Tibial artery (tissue), 4 donors: ENCODE measurements around the gene CAMLG.
A peak's percentile ranks its signal among the peaks of the same experiment; 100 is the strongest.
"Not testable (repeated sequence)": the region's sequence is repeated elsewhere in the genome, so short reads cannot be mapped to it uniquely, and the experiment has no call there.

ENCODE experiments used
- DNase-seq, 2 donors: peaks; one replicate each; pipeline ENCODE4 v3.0.0-alpha.2; 2019
- H3K27ac ChIP-seq, 2 donors: fragments of 200-600 bp; sonication (generic) in 1 of 2; 1 replicate in 1 of 2; 2 replicates in 1 of 2; pipeline ENCODE4 v1.5.1; 2018 to 2019; ENCODE audit warnings: mild to moderate bottlenecking in 1 of 2
- H3K27me3 ChIP-seq, 2 donors: fragments of 200-600 bp; sonication (generic) in 1 of 2; one replicate each; pipeline versions ENCODE4 v1.5.1 to v1.6.0; 2016 to 2019
- H3K36me3 ChIP-seq, 3 donors: fragments of 200-600 bp; sonication (generic) in 2 of 3; one replicate each; pipeline ENCODE4 v1.5.1; 2016 to 2019; ENCODE audit warnings: mild to moderate bottlenecking in 2 of 3
- H3K4me1 ChIP-seq, 4 donors: fragments of 200-600 bp; sonication (generic) in 2 of 4; 1 replicate in 3 of 4; 2 replicates in 1 of 4; pipeline ENCODE4 v1.5.1; 2016 to 2019
- H3K4me3 ChIP-seq, 2 donors: fragments of 200-600 bp; sonication (generic) in 1 of 2; 1 replicate in 1 of 2; 2 replicates in 1 of 2; pipeline ENCODE4 v1.5.1; 2018 to 2019; ENCODE audit warnings: mild to moderate bottlenecking in 2 of 2
- H3K9me3 ChIP-seq, 3 donors: fragments of 200-600 bp; sonication (generic) in 1 of 3; one replicate each; pipeline ENCODE4 v1.5.1; 2016 to 2019
- intact Hi-C: fragments of 100-400 bp; cut with DNase I; formaldehyde crosslinking; loops from one replicate; pipeline ENCODE4 v1.15.0; 2023; ENCODE audit warnings: low total_unique reads
- TF ChIP-seq, protein P1 (sequence below), 2 experiments: fragments of 200-600 bp in 1 of 2; fragments of 450-650 bp in 1 of 2; IDR thresholded peaks; one replicate each; pipeline ENCODE4 v1.5.1; 2017 to 2019; ENCODE audit warnings: antibody characterized with exemption in 2 of 2, mild to moderate bottlenecking in 1 of 2, moderate library complexity in 1 of 2

CAMLG gene

GRCh38 chr5:134741052-134741451, 2.7 kb downstream of the CAMLG start:
- H3K4me3 ChIP-seq: no peak overlapping the region
- H3K9me3 ChIP-seq: no peaks in the 10 kb centered on the region
- H3K27me3 ChIP-seq: no peaks in the 10 kb centered on the region
- peaks cover 5 to 13% (median 7%) of the 10 kb centered on the region in 3 donors for H3K36me3 ChIP-seq
- TF ChIP-seq, protein P1, sequence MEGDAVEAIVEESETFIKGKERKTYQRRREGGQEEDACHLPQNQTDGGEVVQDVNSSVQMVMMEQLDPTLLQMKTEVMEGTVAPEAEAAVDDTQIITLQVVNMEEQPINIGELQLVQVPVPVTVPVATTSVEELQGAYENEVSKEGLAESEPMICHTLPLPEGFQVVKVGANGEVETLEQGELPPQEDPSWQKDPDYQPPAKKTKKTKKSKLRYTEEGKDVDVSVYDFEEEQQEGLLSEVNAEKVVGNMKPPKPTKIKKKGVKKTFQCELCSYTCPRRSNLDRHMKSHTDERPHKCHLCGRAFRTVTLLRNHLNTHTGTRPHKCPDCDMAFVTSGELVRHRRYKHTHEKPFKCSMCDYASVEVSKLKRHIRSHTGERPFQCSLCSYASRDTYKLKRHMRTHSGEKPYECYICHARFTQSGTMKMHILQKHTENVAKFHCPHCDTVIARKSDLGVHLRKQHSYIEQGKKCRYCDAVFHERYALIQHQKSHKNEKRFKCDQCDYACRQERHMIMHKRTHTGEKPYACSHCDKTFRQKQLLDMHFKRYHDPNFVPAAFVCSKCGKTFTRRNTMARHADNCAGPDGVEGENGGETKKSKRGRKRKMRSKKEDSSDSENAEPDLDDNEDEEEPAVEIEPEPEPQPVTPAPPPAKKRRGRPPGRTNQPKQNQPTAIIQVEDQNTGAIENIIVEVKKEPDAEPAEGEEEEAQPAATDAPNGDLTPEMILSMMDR (IDR thresholded peaks at IDR 0.05): no peak
- no peak overlapping the region for H3K27ac ChIP-seq
- DNase-seq: no peak
- intact Hi-C loops: no loop called here
- peaks cover 0 to 25% (median 18%) of the 10 kb centered on the region in 4 donors for H3K4me1 ChIP-seq

- TF ChIP-seq, protein P1 (IDR thresholded peaks at IDR 0.05): no peak
- intact Hi-C loops: no loop called here
- no peak for DNase-seq
Observed at GRCh38 chr5:134742134-134742533, 3.8 kb downstream of the CAMLG start.

GRCh38 chr5:134749415-134749814, 11.1 kb downstream of the CAMLG start:
- no peak for DNase-seq
- Histone ChIP-seq H3K27me3 (no peaks in the 10 kb centered on the region), H3K9me3 (no peaks in the 10 kb centered on the region), H3K27ac (no peak overlapping the region), H3K4me3 (no peak overlapping the region), H3K36me3 (peaks cover 15 to 46% (median 23%) of the 10 kb centered on the region in 3 donors), H3K4me1 (no peaks in the 10 kb centered on the region)
- TF ChIP-seq, protein P1 (IDR thresholded peaks at IDR 0.05): no peak
- intact Hi-C loops: no loop called here

More at GRCh38 chr5:134742134-134742533, 3.8 kb downstream of the CAMLG start:
- peaks cover 0 to 23% (median 17%) of the 10 kb centered on the region in 4 donors for H3K4me1 ChIP-seq
- H3K4me3 ChIP-seq: no peak overlapping the region
- peaks cover 5 to 13% (median 7%) of the 10 kb centered on the region in 3 donors for H3K36me3 ChIP-seq
- no peaks in the 10 kb centered on the region for H3K9me3 ChIP-seq
- H3K27ac ChIP-seq: no peak overlapping the region
- no peaks in the 10 kb centered on the region for H3K27me3 ChIP-seq

DNA sequence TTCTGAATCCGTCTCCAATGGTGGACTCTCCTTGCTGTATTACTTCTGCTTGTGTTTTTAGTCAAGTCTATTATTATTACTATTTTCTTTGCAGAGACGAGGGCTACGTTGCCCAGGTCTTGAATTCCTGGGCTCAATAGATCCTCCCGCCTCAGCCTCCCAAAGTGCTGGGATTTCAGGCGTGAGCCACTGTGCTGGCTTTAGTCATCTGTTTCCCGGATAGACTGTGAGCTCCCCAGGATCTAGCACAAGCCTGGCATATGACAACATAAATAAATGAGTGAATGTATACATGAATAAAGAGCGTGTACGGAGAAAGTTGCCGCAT, 19.8 kb downstream of the CAMLG start:
- Histone ChIP-seq H3K36me3 (no peaks in the 10 kb centered on the region), H3K9me3 (no peaks in the 10 kb centered on the region), H3K27me3 (no peaks in the 10 kb centered on the region), H3K4me1 (peaks cover 0 to 28% (median 20%) of the 10 kb centered on the region in 4 donors), H3K27ac (peak overlapping the region; percentile 69 to 79), H3K4me3 (peak overlapping the region; percentile 83 to 91)
- DNase-seq: no peak
- intact Hi-C loops: loop anchor here (2.0 kb wide), 1 partner anchor 19 kb away; the partner anchor contains the start of gene CAMLG
- TF ChIP-seq, protein P1 (IDR thresholded peaks at IDR 0.05): no peak

DNA sequence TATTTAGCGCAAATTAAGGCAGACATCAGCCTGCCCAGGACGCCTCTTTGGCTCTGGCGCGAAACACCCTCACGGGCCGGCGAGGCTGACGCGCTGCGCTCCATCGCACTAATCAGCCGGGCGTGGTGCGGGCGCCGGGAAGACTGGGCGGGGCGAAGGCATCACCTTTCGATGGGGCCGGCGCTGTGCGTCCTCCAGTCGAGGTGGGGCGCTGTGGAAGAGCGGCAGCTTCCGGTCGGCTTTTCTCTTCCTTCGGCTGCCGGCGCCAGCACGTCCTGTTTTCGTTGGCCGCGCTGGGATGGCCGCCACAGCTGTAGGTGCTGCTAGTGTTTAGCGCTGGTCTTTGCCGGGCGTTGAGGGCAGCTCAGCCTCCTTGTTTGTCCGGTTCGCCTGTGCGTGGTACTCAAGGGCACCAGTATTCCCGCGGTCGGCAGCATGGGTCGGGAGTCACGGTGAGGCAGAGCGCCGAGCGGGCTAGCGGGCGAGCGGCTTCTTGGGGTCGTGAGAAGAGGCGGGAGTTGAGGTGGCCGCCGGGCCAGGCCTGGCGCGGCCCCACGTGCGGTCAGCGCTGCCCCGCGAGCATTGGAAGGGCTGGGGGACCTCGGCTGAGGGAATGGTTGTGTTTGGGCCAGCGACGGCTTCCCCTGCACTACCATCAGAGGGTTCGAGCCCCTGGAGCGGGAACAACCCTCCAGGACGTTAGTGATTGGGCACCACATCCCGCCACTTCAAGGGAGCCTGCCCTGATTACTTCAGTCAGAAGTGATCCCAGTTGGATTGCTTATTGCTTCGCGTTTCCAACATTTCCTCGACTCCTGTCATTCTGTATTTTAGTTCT, 20.4 kb downstream of the CAMLG start, which contains the start of gene DDX46:
Gene DDX46 (plus strand): TSS at position 276 of the 838 bp plus-strand sequence. CDS start 160 bp downstream, at position 436.
- TF ChIP-seq, protein P1 (IDR thresholded peaks at IDR 0.05): peak; percentile 47 to 65
- Histone ChIP-seq H3K9me3 (no peaks in the 10 kb centered on the region), H3K27me3 (no peaks in the 10 kb centered on the region), H3K36me3 (peaks cover 0 to 2% (median 0%) of the 10 kb centered on the region in 3 donors), H3K27ac (peak within 1 kb of the TSS; percentile 69 to 79), H3K4me3 (peak within 1 kb of the TSS; percentile 83 to 91), H3K4me1 (peaks cover 0 to 28% (median 20%) of the 10 kb centered on the region in 4 donors)
- intact Hi-C loops: loop anchor here (2.0 kb wide), 1 partner anchor 20 kb away; the partner anchor contains the start of gene CAMLG
- peak; percentile 90 to 95 for DNase-seq

DNA sequence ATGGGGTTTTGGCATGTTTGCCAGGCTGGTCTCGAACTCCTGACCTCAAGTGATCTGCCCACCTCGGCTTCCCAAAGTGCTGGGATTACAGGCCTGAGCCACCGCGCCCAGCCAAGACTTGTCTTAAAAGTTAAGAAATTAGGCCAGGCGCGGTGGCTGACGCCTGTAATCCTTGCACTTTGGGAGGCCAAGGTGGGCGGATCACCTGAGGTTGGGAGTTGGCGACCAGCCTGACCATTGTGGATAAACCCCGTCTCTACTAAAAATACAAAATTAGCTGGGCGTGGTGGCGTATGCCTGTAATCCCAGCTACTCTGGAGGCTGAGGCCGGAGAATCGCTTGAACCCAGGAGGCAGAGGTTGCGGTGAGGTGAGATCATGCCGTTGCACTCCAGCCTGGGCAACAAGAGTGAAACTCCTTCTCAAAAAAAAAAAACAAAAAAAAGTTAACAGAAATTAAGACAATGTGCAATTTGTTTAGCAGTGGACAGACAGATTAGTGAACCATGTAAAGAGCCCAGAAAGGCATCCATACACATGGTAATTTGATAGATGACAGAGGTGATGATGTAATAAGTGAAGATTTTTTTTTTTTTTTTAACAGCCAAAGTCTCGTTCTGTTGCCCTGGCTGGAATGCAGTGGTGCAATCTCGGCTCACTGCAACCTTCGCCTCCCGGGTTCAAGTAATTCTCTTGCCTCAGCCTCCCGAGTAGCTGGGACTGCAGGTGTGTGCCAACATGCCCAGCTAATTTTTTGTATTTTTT, 29.4 kb downstream of the CAMLG start:
- H3K27me3 ChIP-seq, H3K9me3 ChIP-seq, DNase-seq, H3K27ac ChIP-seq, H3K4me3 ChIP-seq, H3K4me1 ChIP-seq, intact Hi-C loops: not testable (repeated sequence)
- peaks cover 72 to 90% (median 81%) of the 10 kb centered on the region in 3 donors for H3K36me3 ChIP-seq
